Transverse colon (tissue), 4 donors: ENCODE results near the gene CEP192. TPM values are rescaled to one million over a fixed set of nuclear protein-coding genes. Genes with fewer than 3 reads are reported as not detected.

Experiments
- DNase-seq: peaks from one replicate; pipeline ENCODE4 v3.0.0-alpha.2; 2019
- H3K27ac ChIP-seq, 4 donors: fragments of 200-600 bp; sonication (generic); 2 replicates each; pipeline ENCODE4 v1.5.1; 2016 to 2018; ENCODE audit warnings: inconsistent platforms in 4 of 4
- H3K27me3 ChIP-seq: fragments of 200-600 bp; sonication (generic); 2 replicates; pipeline ENCODE4 v1.5.1; 2017; ENCODE audit warnings: inconsistent platforms
- H3K36me3 ChIP-seq, 4 donors: fragments of 200-600 bp; sonication (generic); 2 replicates each; pipeline ENCODE4 v1.5.1; 2017 to 2019; ENCODE audit warnings: inconsistent platforms in 4 of 4
- H3K4me1 ChIP-seq, 4 donors: fragments of 200-600 bp; sonication (generic); 2 replicates each; pipeline ENCODE4 v1.5.1; 2017 to 2020; ENCODE audit warnings: inconsistent platforms in 4 of 4
- H3K4me3 ChIP-seq, 4 donors: fragments of 200-600 bp; sonication (generic); 1 replicate in 1 of 4; 2 replicates in 3 of 4; pipeline versions ENCODE4 v1.5.1 to v1.6.1; 2017 to 2019; ENCODE audit warnings: inconsistent platforms in 4 of 4
- H3K9me3 ChIP-seq, 2 donors: fragments of 200-600 bp; sonication (generic); 2 replicates each; pipeline ENCODE4 v1.5.1; 2017 to 2019; ENCODE audit warnings: inconsistent platforms in 2 of 2
- CTCF ChIP-seq, 5 experiments: fragments of 200-600 bp in 3 of 5; fragments of 450-650 bp in 2 of 5; sonication (generic) in 3 of 5; IDR thresholded peaks; 1 replicate in 2 of 5; 2 replicates in 3 of 5; pipeline ENCODE4 v1.5.1; 2016 to 2017; ENCODE audit warnings: antibody characterized with exemption in 5 of 5, inconsistent platforms in 3 of 5, mild to moderate bottlenecking in 2 of 5, moderate library complexity in 1 of 5
- EP300 ChIP-seq: sonication (generic); formaldehyde crosslinking; IDR thresholded peaks from one replicate; pipeline ENCODE4 v1.6.1; 2017; ENCODE audit warnings: antibody characterized with exemption, low read depth
- POLR2A ChIP-seq: fragments of 450-650 bp; IDR thresholded peaks from one replicate; pipeline ENCODE4 v1.6.1; 2016; ENCODE audit warnings: antibody characterized with exemption, mild to moderate bottlenecking, moderate library complexity
- POLR2AphosphoS5 ChIP-seq, 3 donors: sonication (generic); formaldehyde crosslinking; IDR thresholded peaks; one replicate each; pipeline ENCODE4 v1.6.1; 2016; ENCODE audit warnings: antibody characterized with exemption in 3 of 3
- WGBS, 2 donors: methylation state at CpG; one replicate each; pipeline ENCODE4 v1.1.5; 2018; ENCODE audit warnings: low coverage in 1 of 2; 5-methylcytosine and 5-hydroxymethylcytosine counted together
- in situ Hi-C, 4 donors: fragments of 200-750 bp; cut with MboI; loops; one replicate each; pipeline versions ENCODE4 v1.15.0 to v1.15.1; 2017; ENCODE audit warnings: low sequenced_read_pairs in 3 of 4, low pct_ligation_motif_present in 1 of 4, low pct_unique_long_range_greater_than_20kb in 1 of 4
- intact Hi-C: fragments of 100-400 bp; cut with DNase I; formaldehyde crosslinking; loops from one replicate; pipeline ENCODE4 v1.15.1; 2023; ENCODE audit warnings: low total_unique reads
- total RNA-seq, 4 donors: library from RNA; depleted of rRNA; stranded (reverse); fragments of >200 nt; gene quantifications; one replicate each; pipeline ENCODE4 v1.1.0, GENCODE V29; 2016

Gene CEP192
- total RNA-seq, 4 donors from 2014 or later = 21.3 to 40.0 (median 34.1) TPM

DNA sequence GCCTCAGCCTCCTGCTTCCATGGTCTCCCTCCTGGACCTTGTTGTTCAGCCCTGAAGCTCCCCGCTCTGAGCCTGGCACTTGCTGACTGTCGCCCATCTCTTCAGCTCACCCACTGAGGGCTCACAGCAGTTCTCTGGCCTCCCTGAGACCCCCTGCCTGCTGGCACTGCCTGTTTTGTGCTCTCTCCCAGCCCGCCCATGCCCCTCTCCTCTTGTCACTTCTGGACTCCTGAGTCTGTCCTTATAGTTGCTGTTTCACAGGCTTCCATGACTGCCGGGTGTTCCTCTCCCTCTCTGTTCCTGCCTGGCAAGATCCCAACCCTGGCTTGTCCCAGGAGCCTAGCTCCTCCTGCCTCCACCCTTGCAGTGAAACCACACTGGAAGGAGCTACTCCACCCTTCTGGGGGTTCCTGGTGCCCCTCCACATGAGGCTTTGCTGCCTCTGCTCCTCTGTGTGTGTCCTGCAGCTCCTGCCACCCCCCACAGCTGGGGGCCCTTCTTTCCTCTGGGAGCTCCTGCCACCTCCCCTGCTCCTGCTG lies 110.6 kb downstream of the CEP192 start:
- TF ChIP-seq EP300 (no peak), POLR2A (no peak)
- Histone ChIP-seq H3K4me1 (no peaks in the 10 kb centered on the region), H3K9me3 (no peaks in the 10 kb centered on the region), H3K36me3 (peaks cover 0 to 52% (median 23%) of the 10 kb centered on the region in 4 donors), H3K27ac (no peak overlapping the region), H3K27me3 (no peaks in the 10 kb centered on the region), H3K4me3 (no peak overlapping the region)
- DNase-seq = no peak
- in situ Hi-C loops = loop anchor here in 2 of 4 donors (10.0 to 25.0 kb wide), 2 partner anchors 63 to 536 kb away; no protein-coding TSS in a partner anchor
- intact Hi-C loops = no loop called here
- 86 to 90% methylated on average over 4 of the region's 4 CpGs for WGBS, 2 donors

DNA sequence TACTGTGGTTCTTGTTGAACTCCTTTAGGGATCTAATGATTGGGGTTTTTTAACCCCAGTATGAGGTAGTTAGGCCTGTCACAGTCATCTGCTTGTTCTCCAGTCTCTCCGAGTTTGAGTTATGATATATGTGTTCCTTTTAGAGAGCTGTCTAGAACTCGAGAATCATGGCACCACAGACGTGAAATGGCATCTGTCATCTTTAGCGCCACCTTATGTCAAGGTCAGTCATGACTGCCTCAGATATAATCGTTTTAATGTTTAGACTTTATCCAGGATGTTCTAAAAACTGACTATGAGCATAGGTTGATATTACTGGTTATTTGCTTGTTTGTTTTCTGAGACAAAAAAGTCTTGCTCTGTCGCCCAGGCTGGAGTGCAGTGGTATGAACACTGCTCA lies 112.2 kb downstream of the CEP192 start:
- no peaks in the 10 kb centered on the region for H3K27me3 ChIP-seq
- H3K4me1 ChIP-seq = no peaks in the 10 kb centered on the region
- no peaks in the 10 kb centered on the region for H3K9me3 ChIP-seq
- DNase-seq = no peak
- intact Hi-C loops (no loop called here), in situ Hi-C loops (loop anchor here in 2 of 4 donors (10.0 to 25.0 kb wide), 2 partner anchors 61 to 534 kb away; no protein-coding TSS in a partner anchor)
- TF ChIP-seq POLR2AphosphoS5 (IDR thresholded peaks at IDR 0.05) (no peak), EP300 (no peak), POLR2A (no peak), CTCF (IDR thresholded peaks at IDR 0.05) (no peak)
- peaks cover 0 to 60% (median 21%) of the 10 kb centered on the region in 4 donors for H3K36me3 ChIP-seq
- H3K4me3 ChIP-seq = no peak overlapping the region
- WGBS, 2 donors = 86 to 100% methylated on average over 3 to 6 of the region's 6 CpGs
- H3K27ac ChIP-seq = no peak overlapping the region

DNA sequence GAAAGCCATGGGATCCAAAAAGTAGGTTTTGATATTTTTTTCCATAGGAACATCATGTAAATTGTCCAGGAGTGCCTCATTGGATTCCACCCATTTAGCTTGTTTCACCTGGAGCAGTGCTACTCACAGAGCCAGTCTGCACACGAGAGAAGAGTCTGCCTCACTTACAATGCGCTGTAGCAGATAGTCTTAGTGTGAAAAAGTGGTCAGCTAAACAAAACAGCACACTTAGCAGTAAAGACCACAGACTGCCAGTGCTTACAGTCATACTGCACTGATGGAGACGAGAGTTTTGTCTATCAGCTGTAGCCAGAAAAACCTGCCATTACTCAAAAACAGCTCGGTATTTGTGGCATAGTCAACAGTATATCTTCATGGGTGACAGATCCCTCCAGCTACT lies 113.9 kb downstream of the CEP192 start:
- Histone ChIP-seq H3K27me3 (no peaks in the 10 kb centered on the region), H3K9me3 (no peaks in the 10 kb centered on the region), H3K4me1 (no peaks in the 10 kb centered on the region), H3K4me3 (no peak overlapping the region), H3K27ac (no peak overlapping the region), H3K36me3 (peaks cover 0 to 66% (median 21%) of the 10 kb centered on the region in 4 donors)
- no peak for TF ChIP-seq CTCF (IDR thresholded peaks at IDR 0.05)
- TF ChIP-seq EP300 = no peak
- no peak for TF ChIP-seq POLR2AphosphoS5 (IDR thresholded peaks at IDR 0.05)
- TF ChIP-seq POLR2A = no peak
- intact Hi-C loops = no loop called here
- DNase-seq = no peak
- in situ Hi-C loops = loop anchor here in 2 of 4 donors (10.0 to 25.0 kb wide), 2 partner anchors 60 to 532 kb away; no protein-coding TSS in a partner anchor
- WGBS, 2 donors = 96 to 100% methylated on average over 1 to 4 of the region's 4 CpGs

DNA sequence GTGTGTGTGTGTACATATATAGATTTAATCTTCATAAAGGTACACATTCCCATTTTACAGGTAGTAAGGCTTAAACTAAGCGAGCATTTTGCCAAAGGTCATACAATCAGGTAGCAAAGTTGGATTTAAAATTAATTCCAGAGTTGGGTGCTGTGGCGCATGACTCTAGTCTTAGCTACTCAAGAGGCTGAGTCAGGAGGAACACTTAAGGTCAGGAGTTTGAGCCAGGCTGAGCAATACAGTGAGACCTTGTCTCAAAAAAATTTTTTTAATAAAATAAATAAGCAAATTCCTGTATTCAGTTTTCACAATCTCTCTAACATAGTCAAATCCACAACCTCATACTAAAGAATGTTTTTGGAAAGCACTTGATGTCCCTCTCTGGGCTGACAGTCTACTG lies 115.9 kb downstream of the CEP192 start:
- in situ Hi-C loops = loop anchor here in 2 of 4 donors (10.0 to 25.0 kb wide), 2 partner anchors 58 to 530 kb away; no protein-coding TSS in a partner anchor
- WGBS, 2 donors = 98 to 100% methylated on average over 1 to 2 of the region's 2 CpGs
- Histone ChIP-seq H3K36me3 (peaks cover 0 to 52% (median 15%) of the 10 kb centered on the region in 4 donors), H3K4me1 (no peaks in the 10 kb centered on the region), H3K4me3 (no peak overlapping the region), H3K9me3 (no peaks in the 10 kb centered on the region), H3K27ac (no peak overlapping the region), H3K27me3 (no peaks in the 10 kb centered on the region)
- intact Hi-C loops = no loop called here
- TF ChIP-seq POLR2A (no peak), POLR2AphosphoS5 (IDR thresholded peaks at IDR 0.05) (no peak), EP300 (no peak), CTCF (IDR thresholded peaks at IDR 0.05) (no peak)
- DNase-seq = no peak
